ENCODE measurements around the gene ARMH3. TPM values are rescaled to one million over a fixed set of nuclear protein-coding genes. Genes with fewer than 3 reads are reported as not detected.

Gene ARMH3
- total and polyA plus RNA-seq, 10 of the 15 experiments (the other 5 are each of a cell fraction or from before 2014, with no cell fraction given) = 13.0 to 33.0 (median 16.4) TPM

- CTCF ChIA-PET = interaction anchor here (0.9 kb wide), 1 partner anchor 12 kb away, joined by 3 read pairs; no protein-coding TSS in a partner anchor
These were observed 29.4 kb upstream of the ARMH3 start for GRCh38 chr10:102085336-102085735.

More at GRCh38 chr10:102085336-102085735, 29.4 kb upstream of the ARMH3 start:
- Histone ChIP-seq H3K4me3 (no peak overlapping the region), H3K9ac (ENCODE audit: control insufficient read depth, insufficient read depth, low read length) (no peak overlapping the region), H3K9me3 (replicated peaks; ENCODE audit: control insufficient read depth, insufficient read depth, low read length) (no peaks in the 10 kb centered on the region), H3K79me2 (ENCODE audit: control insufficient read depth, insufficient read depth, low read length) (no peaks in the 10 kb centered on the region), H3K36me3 (ENCODE audit: control insufficient read depth in 2 of 2, insufficient read depth in 2 of 2, low read length in 1 of 2) (no peaks in the 10 kb centered on the region), H3K4me1 (ENCODE audit: control insufficient read depth, insufficient read depth, low read length) (no peaks in the 10 kb centered on the region), H2AFZ (ENCODE audit: control insufficient read depth, low read depth, low read length) (no peak overlapping the region), H3K27me3 (replicated peaks in 1 of 2; ENCODE audit: control insufficient read depth in 2 of 2, insufficient read depth in 2 of 2, low read length in 1 of 2) (no peaks in the 10 kb centered on the region), H3K4me2 (ENCODE audit: control insufficient read depth, insufficient read depth) (no peak overlapping the region), H3K27ac (ENCODE audit: control insufficient read depth, insufficient read depth) (no peak overlapping the region), H4K20me1 (ENCODE audit: control insufficient read depth, insufficient read depth) (no peaks in the 10 kb centered on the region)
- WGBS (ENCODE audit: insufficient coverage, insufficient replicate concordance, low lambda C conversion rate, missing lambda C conversion rate) = 94% methylated on average over 3 of the region's 3 CpGs
- TF ChIP-seq CEBPZ (IDR thresholded peaks at IDR 0.05; ENCODE audit: low read depth, low read length) = no peak
- ChIA-PET SMC1A (ENCODE audit: uncharacterized antibody, unreplicated experiment) (interaction anchor here (0.6 kb wide), 1 partner anchor 31 kb away, joined by 3 read pairs; no protein-coding TSS in a partner anchor), RAD21 (ENCODE audit: unreplicated experiment) (no interaction called here), POLR2A (no interaction called here)
- no peak for ATAC-seq
- in situ Hi-C loops (cut with MboI) = loop anchor here (25.0 kb wide), 1 partner anchor 873 kb away; no protein-coding TSS in a partner anchor
- BruUV-seq (replicated peaks) = no TSS peak
- intact Hi-C loops (cut with micrococcal nuclease; ENCODE audit: unreplicated experiment) = no loop called here
- DNase-seq (ENCODE audit: low read depth, low spot score) = no peak
- no peak for FAIRE-seq
